ENCODE results near the gene PTGES3L. TPM values are rescaled to one million over a fixed set of nuclear protein-coding genes. Genes with fewer than 3 reads are reported as not detected.

Gene PTGES3L
- total RNA-seq, 1 experiment from 2014 or later: 1.7 TPM

GRCh38 chr17:42920922-42921321 is 59.0 kb downstream of the PTGES3L start:
- intact Hi-C loops (cut with micrococcal nuclease): no loop called here

GRCh38 chr17:42920106-42920900 is 59.6 kb downstream of the PTGES3L start:
- no TSS peak for BruUV-seq (replicated peaks)
- Histone ChIP-seq H3K79me2 (ENCODE audit: insufficient read depth, low read length) (no peaks in the 10 kb centered on the region), H3K36me3 (ENCODE audit: control insufficient read depth in 1 of 2, insufficient read depth in 2 of 2, low read length in 2 of 2) (no peaks in the 10 kb centered on the region), H3K9ac (ENCODE audit: low read length) (no peak overlapping the region), H3K4me2 (ENCODE audit: low read length) (no peak overlapping the region), H3K27me3 (ENCODE audit: insufficient read depth, low read length) (0 out of 2 replicates have a peak, but pooled peaks cover 5% of the 10 kb centered on the region), H4K20me1 (ENCODE audit: insufficient read depth) (no peaks in the 10 kb centered on the region), H3K4me3 (replicated peaks in 1 of 2; ENCODE audit: low read depth in 1 of 2, low read length in 2 of 2) (no peak overlapping the region), H3K9me2 (ENCODE audit: insufficient read depth) (no peaks in the 10 kb centered on the region), H2AFZ (ENCODE audit: low read depth, low read length, poor library complexity, severe bottlenecking) (no peak overlapping the region), H3K9me3 (ENCODE audit: control insufficient read depth in 1 of 2, insufficient read depth in 1 of 2, low read depth in 1 of 2, low read length in 2 of 2) (no peaks in the 10 kb centered on the region), H3K27ac (ENCODE audit: low read depth, low read length) (no peak overlapping the region), H3K4me1 (ENCODE audit: control insufficient read depth in 1 of 2, insufficient read depth in 2 of 2, low read length in 2 of 2) (no peaks in the 10 kb centered on the region)
- ATAC-seq (no peak), DNase-seq (ENCODE audit: low read depth, low spot score) (no peak)
- CTCF ChIA-PET: no interaction called here
- POLR2A ChIA-PET: no interaction called here
- TF ChIP-seq JUND (IDR thresholded peaks at IDR 0.05) (no peak), SIN3A (IDR thresholded peaks at IDR 0.05; ENCODE audit: low read depth) (no peak), YY1 (IDR thresholded peaks at IDR 0.05; ENCODE audit: extremely low read depth, insufficient replicate concordance, low read depth, low read length) (no peak), ZFX (IDR thresholded peaks at IDR 0.05) (no peak), REST (IDR thresholded peaks at IDR 0.05; ENCODE audit: low read depth) (no peak), EGR1 (IDR thresholded peaks at IDR 0.05; ENCODE audit: low read depth) (no peak), FOSL1 (IDR thresholded peaks at IDR 0.05; ENCODE audit: low read depth) (no peak), ELF1 (IDR thresholded peaks at IDR 0.05; ENCODE audit: borderline replicate concordance, low read depth) (no peak), MAX (IDR thresholded peaks at IDR 0.05) (no peak), POLR2A (IDR thresholded peaks at IDR 0.05; ENCODE audit: borderline replicate concordance, extremely low read depth, insufficient read depth, insufficient read length) (no peak), SP1 (IDR thresholded peaks at IDR 0.05; ENCODE audit: low read depth) (no peak)
- intact Hi-C loops (cut with micrococcal nuclease): no loop called here
- RAD21 ChIA-PET (ENCODE audit: low non-redundant PET in 1 of 2, low total read pairs in 2 of 2, uncharacterized antibody in 2 of 2, unreplicated experiment in 2 of 2): no interaction called here

More at GRCh38 chr17:42920922-42921321, 59.0 kb downstream of the PTGES3L start:
- H3K4me3 ChIP-seq (replicated peaks in 1 of 2; ENCODE audit: low read depth in 1 of 2, low read length in 2 of 2): no peak overlapping the region
- RAD21 ChIA-PET (ENCODE audit: low non-redundant PET in 1 of 2, low total read pairs in 2 of 2, uncharacterized antibody in 2 of 2, unreplicated experiment in 2 of 2): no interaction called here
- no peaks in the 10 kb centered on the region for H3K9me3 ChIP-seq (ENCODE audit: control insufficient read depth in 1 of 2, insufficient read depth in 1 of 2, low read depth in 1 of 2, low read length in 2 of 2)
- ATAC-seq (no peak), DNase-seq (ENCODE audit: low read depth, low spot score) (no peak)
- H3K27me3 ChIP-seq (ENCODE audit: insufficient read depth, low read length): 0 out of 2 replicates have a peak, but pooled peaks cover 5% of the 10 kb centered on the region
- H4K20me1 ChIP-seq (ENCODE audit: insufficient read depth): no peaks in the 10 kb centered on the region
- no peak overlapping the region for H3K9ac ChIP-seq (ENCODE audit: low read length)
- CTCF ChIA-PET: no interaction called here
- POLR2A ChIA-PET: no interaction called here
- H3K9me2 ChIP-seq (ENCODE audit: insufficient read depth): no peaks in the 10 kb centered on the region
- no peak overlapping the region for H3K4me2 ChIP-seq (ENCODE audit: low read length)
- no peaks in the 10 kb centered on the region for H3K79me2 ChIP-seq (ENCODE audit: insufficient read depth, low read length)
- no peak overlapping the region for H3K27ac ChIP-seq (ENCODE audit: low read depth, low read length)
- no peak overlapping the region for H2AFZ ChIP-seq (ENCODE audit: low read depth, low read length, poor library complexity, severe bottlenecking)
- no peaks in the 10 kb centered on the region for H3K4me1 ChIP-seq (ENCODE audit: control insufficient read depth in 1 of 2, insufficient read depth in 2 of 2, low read length in 2 of 2)
- H3K36me3 ChIP-seq (ENCODE audit: control insufficient read depth in 1 of 2, insufficient read depth in 2 of 2, low read length in 2 of 2): no peaks in the 10 kb centered on the region
- BruUV-seq (replicated peaks): no TSS peak
- TF ChIP-seq SIN3A (IDR thresholded peaks at IDR 0.05; ENCODE audit: low read depth): no peak
- no peak for TF ChIP-seq CBX3 (IDR thresholded peaks at IDR 0.05; ENCODE audit: low read depth)

Measured in HCT116 (cell line).